Inflammatory macrophage (primary cell): ENCODE measurements around the gene ARL14EPL.
A peak's percentile ranks its signal among the peaks of the same experiment; 100 is the strongest.
"Not testable (repeated sequence)": the region's sequence is repeated elsewhere in the genome, so short reads cannot be mapped to it uniquely, and the experiment has no call there.

ENCODE experiments used
- DNase-seq, 2 donors: peaks; one replicate each; pipeline ENCODE4 v3.0.0-alpha.2; 2020 to 2022

The ARL14EPL gene

GRCh38 chr5:116058346-116058936, 26.2 kb downstream of the ARL14EPL start:
- DNase-seq = no peak

DNA sequence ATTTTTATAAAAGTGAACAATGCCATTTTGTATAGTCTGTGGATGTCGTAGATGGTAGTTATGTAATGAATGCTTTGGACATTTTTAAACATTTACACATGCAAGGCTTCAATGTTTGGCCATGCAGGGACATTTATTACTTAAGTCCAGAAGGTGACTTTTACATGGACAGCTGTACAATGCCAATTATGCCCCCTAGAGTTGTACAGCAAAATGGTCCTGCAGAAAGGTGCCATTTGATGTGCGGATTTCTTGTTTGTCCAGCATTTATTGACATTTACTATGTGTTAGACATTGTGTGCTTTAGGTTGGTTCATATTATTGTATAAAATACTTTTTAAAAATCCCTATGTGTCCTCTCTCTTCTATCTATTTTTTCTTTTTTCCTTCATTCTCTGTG, 30.1 kb downstream of the ARL14EPL start:
- no peak for DNase-seq

DNA sequence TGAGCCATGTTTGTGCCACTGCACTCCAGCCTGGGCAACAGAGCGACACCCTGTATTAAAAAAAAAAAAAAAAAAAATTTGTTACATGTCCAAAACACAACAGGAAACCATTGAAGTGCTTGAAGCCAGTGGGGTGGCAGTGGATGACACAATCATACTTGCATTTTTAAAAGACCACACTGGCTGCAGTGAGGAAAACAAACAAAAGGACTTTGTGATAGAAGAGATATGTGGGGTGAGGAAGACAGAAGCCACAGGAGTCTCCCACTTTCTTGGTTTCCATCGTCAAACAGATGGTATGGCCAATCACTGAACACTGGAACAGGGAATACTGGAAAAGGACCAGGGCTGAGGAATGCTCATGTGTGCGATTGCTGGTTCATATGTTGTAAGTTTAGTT, 31.7 kb downstream of the ARL14EPL start:
- DNase-seq = no peak

DNA sequence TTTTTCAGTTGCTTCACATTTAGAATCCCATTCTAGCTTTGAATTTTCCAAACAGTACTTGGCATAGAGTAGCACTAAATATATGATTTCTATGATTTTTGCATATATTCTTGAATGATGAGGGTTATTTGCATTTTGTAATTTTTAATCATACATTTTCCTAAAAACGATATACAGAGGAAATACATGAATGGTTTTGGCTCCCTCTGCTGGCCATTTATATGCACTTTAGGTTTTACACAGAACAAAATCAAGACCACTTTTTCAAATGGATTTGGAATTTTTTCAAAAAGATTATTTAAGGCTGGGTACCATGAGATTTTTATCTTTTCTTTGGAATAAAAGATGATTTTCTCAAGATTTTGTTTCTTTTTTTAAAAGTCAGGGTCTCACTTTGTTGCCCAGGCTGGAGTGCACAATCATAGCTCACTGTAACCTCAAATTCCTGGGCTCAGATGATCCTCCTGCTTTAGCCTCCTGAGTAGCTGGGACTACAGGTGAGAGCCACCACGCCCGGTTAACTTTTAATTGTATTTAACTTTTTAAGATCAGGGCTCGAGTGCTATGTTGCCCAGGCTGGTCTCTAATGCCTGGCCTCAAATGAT, 35.9 kb downstream of the ARL14EPL start:
- peak; percentile 52 to 57 for DNase-seq

GRCh38 chr5:116071211-116071610, 38.9 kb downstream of the ARL14EPL start:
- no peak for DNase-seq

- peak in 1 of 2 donors; percentile 19 for DNase-seq
These were observed 43.0 kb downstream of the ARL14EPL start for GRCh38 chr5:116075191-116075831.

DNA sequence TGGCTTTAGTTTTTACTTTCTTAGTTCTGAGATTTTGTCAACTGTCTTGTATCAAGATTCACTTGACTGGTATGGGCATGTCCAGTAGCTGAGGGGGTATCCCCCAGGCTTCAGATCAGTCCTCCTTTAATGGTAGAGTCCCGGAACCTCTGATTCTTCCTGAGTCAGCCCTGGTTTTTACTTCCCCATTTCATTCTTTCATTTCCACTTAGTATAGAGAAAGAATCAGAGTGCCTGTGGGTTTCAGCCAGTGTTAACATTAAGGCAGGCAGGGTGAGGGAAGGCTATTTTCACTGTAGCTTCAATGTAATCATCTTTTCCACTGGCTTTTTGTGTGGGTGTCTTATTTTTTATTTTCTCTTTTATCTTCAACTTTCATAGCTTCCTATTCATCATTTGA, 44.2 kb downstream of the ARL14EPL start:
- peak; percentile 32 to 55 for DNase-seq

DNA sequence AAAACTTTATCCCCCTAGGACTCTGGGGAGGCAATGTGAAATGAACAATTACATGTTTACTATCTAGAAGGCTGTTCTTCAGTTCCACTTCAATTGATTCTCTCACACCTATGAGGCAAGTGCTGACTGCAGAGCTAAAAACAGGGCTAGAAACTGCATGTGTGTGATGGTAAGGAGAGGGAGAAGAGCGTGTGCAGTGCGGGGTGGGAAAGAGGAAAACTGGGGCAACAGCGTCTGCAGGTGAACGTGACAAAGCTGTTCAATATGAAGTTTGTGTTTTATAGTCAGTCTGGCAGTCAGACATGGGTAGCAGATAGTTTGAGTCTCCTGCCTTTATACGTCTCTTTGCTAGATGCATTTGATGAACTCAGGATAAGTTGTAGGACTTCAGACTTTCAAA, 45.9 kb downstream of the ARL14EPL start:
- DNase-seq = no peak

DNA sequence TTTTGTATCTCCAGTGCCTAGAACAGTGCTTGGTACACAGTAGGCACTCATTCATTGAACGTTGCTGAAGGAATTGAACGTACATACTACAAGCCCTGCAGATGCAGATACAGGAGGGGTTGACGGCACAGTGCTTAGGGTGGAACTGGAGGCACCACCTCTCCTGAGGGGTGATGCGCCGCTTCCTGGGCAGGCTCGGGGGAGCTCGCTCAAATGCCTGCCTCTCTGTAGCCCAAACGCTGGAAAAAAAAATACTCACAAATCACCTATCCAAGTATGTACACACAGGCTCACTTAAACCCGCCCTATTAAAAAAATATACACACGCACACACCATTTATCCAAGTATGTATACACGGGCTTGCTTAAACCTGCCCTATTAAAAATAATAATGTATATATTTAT, 52.0 kb downstream of the ARL14EPL start:
- no peak for DNase-seq

- peak; percentile 75 to 88 for DNase-seq
These were observed 52.8 kb downstream of the ARL14EPL start, which contains the start of gene COMMD10 for GRCh38 chr5:116084871-116085715. COMMD10 (plus strand) TSS chr5:116085025.

- DNase-seq = not testable (repeated sequence)
These were observed 54.0 kb downstream of the ARL14EPL start for GRCh38 chr5:116086309-116086708.

DNA sequence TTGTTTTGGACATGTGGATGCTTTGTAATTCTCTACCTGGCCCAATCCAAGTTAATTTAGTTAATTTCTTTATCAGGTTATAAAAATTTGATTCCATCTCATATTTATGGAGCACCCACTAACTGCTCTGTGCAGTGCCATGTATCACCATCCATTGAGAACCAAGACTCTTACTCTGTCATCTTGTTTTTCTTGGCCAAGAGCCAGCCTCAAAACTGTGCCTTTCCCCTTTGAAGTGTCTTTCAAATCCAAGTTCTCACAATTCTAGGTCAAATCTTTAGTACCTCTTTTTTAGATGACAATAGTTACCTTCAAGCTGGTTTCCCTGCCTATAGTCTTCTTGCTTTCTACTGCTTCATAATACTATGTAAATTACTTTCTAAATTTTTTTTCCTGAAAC, 55.8 kb downstream of the ARL14EPL start:
- no peak for DNase-seq

DNA sequence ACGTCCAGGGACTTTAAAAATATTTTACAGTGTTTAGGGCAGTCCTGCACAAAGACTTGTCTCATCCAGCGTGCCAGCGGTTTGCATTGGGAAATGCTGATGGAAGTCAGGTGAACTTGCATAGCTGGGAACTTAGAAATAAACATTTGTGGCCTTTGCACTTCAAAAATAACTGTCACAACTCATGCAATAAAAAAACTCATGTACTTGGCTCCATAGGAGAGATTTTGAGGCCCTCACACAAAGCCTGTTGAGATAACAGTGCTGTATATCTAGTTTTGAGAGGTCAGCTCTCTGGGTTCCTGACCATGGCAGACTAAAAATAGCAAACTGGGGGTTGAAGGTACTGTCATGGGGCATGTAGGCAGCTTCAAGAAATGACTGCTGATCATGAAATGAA, 58.0 kb downstream of the ARL14EPL start:
- DNase-seq = peak; percentile 33 to 55

DNA sequence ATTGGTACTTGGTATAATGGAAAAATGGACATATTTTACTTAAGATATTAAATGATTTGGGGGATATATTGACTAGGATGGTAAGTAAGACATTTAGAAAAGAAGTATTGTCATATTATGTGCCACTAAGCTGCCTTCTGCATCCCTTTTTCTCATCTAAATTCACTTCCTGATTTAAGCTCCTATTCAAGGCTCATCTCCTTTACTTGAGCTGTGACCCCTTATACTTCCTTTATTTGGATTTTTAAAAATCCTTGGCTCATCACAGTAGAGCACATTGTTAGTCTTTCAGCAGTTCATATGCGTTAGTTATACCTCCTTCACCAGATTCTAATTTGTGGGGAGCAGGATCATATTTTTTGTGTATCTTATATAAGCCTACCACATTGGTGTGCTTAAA, 59.1 kb downstream of the ARL14EPL start:
- peak; percentile 25 to 43 for DNase-seq

- no peak for DNase-seq
These were observed 65.0 kb downstream of the ARL14EPL start for GRCh38 chr5:116097301-116097700.

DNA sequence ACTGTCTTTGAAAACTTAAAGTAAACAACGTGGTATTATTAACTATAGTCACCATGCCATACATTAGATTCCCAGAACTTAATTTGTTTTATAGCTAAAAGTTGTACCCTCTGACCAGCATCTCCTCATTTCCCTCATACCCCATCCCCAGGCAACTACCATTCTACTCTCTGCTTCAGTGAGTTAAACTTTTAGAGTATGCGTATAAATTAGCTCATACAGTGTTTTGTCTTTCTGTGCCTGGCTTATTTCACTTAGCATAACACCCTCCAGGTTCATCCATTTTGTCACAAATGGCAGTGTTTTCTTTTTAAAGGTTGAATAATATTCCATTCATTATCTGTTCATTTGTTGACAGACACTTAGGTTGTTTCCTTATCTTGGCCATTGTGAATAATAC, 66.7 kb downstream of the ARL14EPL start:
- no peak for DNase-seq

DNA sequence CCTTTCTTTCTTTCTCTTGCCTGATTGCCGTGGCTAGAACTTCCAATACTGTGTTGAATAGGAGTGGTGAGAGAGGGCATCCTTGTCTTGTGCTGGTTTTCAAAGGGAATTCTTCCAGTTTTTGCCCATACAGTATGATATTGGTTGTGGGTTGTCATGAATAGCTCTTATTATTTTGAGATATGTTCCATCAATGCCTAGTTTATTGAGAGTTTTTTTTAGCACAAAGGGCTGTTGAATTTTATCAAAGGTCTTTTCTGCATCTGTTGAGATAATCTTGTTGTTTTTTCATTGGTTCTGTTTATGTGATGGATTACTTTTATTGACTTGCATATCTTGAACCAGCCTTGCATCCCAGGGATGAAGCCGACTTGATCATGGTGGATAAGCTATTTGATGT, 72.7 kb downstream of the ARL14EPL start:
- not testable (repeated sequence) for DNase-seq
